Measurements from ENCODE around the gene SLC25A25.
A peak's percentile ranks its signal among the peaks of the same experiment; 100 is the strongest.

The SLC25A25 gene

DNA sequence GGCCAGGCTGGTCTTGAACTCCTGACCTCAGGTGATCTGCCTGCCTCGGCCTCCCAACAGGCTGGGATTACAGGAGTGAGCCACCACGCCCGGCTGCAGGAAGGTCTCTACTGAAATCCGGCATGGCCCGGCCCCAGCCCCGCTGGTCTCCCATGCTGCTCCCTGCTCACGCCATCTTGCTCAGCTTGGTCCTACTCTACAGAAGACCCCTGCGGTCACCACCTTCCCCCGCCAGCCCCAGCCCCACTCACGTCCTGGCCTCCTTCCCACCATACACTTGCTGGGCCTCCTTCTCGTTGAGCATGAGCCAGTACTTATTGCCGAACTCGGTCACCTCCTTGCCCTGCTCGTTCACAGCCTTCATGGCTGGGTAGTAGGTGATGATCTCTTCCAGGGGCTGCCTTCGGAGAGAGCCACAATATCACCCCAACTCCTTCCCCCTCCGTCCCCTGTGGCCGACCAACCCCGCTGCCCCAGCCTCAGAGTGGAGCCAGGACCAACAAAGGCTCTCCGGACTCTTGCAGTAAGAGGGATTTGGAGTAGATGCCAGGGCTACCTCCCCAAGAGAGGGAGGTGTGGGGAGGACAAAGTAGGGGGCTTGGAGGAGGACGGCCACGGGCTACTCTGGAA lies 55.5 kb downstream of the SLC25A25 start:
- Histone ChIP-seq H3K4me3 (ENCODE audit: low read depth in 1 of 2, low read length in 1 of 2) (no peak overlapping the region), H3K27me3 (no peaks in the 10 kb centered on the region), H3K36me3 (peaks cover 37% of the 10 kb centered on the region), H3K4me1 (ENCODE audit: control insufficient read depth in 1 of 2, insufficient read depth in 1 of 2, low read depth in 1 of 2, low read length in 1 of 2) (peaks cover 31 to 34% of the 10 kb centered on the region in 2 experiments), H3K9me3 (no peaks in the 10 kb centered on the region), H3K27ac (no peak overlapping the region)
- TF ChIP-seq, protein P1, sequence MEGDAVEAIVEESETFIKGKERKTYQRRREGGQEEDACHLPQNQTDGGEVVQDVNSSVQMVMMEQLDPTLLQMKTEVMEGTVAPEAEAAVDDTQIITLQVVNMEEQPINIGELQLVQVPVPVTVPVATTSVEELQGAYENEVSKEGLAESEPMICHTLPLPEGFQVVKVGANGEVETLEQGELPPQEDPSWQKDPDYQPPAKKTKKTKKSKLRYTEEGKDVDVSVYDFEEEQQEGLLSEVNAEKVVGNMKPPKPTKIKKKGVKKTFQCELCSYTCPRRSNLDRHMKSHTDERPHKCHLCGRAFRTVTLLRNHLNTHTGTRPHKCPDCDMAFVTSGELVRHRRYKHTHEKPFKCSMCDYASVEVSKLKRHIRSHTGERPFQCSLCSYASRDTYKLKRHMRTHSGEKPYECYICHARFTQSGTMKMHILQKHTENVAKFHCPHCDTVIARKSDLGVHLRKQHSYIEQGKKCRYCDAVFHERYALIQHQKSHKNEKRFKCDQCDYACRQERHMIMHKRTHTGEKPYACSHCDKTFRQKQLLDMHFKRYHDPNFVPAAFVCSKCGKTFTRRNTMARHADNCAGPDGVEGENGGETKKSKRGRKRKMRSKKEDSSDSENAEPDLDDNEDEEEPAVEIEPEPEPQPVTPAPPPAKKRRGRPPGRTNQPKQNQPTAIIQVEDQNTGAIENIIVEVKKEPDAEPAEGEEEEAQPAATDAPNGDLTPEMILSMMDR (IDR thresholded peaks at IDR 0.05), result no peak

DNA sequence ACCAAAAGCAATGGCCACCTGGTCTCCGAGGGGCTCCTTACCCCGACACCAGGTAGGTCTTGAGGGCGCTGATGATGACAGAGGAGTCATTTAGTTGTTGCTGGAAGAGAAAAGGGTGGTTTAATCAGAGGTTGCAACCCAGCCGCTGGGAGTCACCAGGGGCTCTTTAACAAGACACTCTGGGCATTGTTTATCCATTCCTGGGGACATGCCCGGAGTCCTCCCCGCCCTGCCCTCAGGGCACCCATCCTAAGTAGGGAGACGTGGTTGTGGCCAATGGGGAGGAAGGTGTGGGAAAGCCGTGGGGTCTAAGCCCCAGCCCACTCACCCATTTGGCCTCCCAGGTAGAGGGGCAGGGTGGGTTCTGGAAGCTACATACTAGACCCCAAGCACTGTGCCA lies 56.4 kb downstream of the SLC25A25 start:
- Histone ChIP-seq H3K9me3 (no peaks in the 10 kb centered on the region), H3K4me3 (ENCODE audit: low read depth in 1 of 2, low read length in 1 of 2) (no peak overlapping the region), H3K27me3 (no peaks in the 10 kb centered on the region), H3K4me1 (ENCODE audit: control insufficient read depth in 1 of 2, insufficient read depth in 1 of 2, low read depth in 1 of 2, low read length in 1 of 2) (peaks cover 39 to 43% of the 10 kb centered on the region in 2 experiments), H3K36me3 (peaks cover 37% of the 10 kb centered on the region), H3K27ac (peak overlapping the region; percentile 42)
- TF ChIP-seq, protein P1 (IDR thresholded peaks at IDR 0.05), result no peak

DNA sequence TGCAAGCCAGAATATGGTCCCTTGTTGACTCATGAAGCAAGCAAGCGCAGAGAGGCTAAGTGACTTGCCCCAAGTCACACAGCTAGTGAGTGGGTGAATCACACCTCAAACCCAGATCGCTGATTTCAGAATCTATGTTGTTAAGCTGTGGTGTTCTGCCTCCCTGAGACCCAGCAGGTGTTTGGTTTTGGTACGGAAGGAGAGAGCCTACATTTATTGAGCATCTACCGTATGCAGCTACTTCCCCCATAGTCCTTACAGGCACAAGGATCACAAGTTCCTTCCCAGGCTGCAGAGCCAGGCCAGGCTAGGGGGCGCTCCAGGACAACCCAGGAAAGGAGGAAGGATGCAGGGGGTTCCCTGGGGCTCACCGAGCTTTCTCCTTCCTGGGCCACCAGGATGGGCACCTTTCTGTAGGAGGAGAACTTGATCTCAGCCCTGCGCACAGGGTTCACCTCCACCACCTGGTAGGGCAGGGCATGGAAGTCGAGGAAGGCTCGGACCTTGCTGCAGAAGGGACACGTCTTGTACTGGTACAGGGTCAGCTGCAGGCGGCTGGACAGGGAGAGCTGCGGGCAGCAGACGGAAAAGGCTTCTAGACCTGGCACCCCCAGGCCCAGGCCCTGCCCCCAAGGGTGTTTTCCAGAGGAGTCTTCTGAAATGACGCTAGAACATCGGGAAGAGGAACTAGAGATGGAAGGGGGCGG lies 57.0 kb downstream of the SLC25A25 start:
- peaks cover 37% of the 10 kb centered on the region for H3K36me3 ChIP-seq
- H3K4me1 ChIP-seq (ENCODE audit: control insufficient read depth in 1 of 2, insufficient read depth in 1 of 2, low read depth in 1 of 2, low read length in 1 of 2), result peaks cover 44 to 47% of the 10 kb centered on the region in 2 experiments
- H3K27me3 ChIP-seq, result no peaks in the 10 kb centered on the region
- H3K27ac ChIP-seq, result peak overlapping the region; percentile 42
- H3K9me3 ChIP-seq, result no peaks in the 10 kb centered on the region
- TF ChIP-seq, protein P1 (IDR thresholded peaks at IDR 0.05), result peak; percentile 49
- peak overlapping the region; percentile 17 to 36 for H3K4me3 ChIP-seq (ENCODE audit: low read depth in 1 of 2, low read length in 1 of 2)

DNA sequence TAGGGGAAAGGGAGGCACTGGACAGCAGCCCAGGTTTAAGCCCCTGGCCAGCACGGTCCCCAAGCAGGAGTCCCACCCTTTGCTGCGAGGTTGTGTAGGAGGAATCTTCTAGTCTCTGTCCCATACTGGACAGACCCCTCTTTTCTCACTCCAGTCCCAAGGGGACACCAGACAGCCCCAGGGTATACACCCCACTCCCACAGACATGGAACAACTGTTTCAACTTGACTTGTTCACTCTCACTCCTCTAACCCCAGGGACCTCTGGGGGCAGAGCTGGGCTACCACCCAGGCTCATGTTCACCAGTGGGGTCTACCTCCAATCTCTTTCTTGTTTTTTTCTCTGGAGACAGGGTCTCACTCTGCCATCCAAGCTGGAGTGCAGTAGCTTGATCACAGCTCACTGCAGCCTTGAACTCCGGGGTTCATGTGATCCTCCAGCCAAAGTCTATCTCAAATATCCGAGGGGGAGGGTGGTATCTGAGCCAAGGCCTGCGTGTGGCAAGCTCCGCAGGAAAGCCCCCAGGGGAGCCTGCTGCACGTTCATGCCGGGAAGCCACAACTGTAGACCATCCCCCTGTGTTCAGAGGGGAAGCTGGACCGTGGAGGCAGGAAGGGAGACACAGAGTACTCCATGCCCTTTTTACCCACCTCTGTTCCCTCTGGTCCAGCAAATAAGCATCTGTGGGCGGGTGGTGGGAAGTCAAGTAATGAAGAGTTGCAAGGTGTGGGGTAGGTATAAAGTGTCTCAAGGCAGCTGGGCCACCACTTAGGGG lies 57.7 kb downstream of the SLC25A25 start:
- peak overlapping the region; percentile 17 to 36 for H3K4me3 ChIP-seq (ENCODE audit: low read depth in 1 of 2, low read length in 1 of 2)
- TF ChIP-seq, protein P1 (IDR thresholded peaks at IDR 0.05), result no peak

DNA sequence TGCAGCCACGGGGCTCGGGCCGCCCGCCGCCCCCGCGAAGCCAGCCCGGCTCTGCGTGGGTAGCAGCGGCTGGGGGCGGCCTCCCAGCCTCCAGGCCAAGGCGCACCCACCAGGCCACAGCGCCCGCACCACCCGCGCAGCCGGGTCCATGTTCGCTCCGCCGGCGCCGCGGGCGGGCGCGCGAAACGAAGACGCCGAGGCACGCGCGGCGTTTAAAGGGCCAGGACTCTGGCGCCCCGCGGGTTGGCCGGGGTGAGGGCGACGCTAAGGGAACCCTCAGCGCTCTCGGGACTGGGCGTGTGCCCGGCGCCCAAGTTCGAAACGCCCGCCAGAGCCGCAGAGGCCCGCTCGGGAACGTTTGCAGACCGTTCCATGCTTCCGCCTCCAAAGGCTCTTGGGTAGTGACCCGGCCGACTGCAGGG lies 59.5 kb downstream of the SLC25A25 start, which contains the start of gene PTGES2:
TSS of gene PTGES2 (minus strand) at position 162 of the 422 bp plus-strand sequence. CDS start at position 150, 12 bp downstream.
- H3K9me3 ChIP-seq, result no peaks in the 10 kb centered on the region
- peak within 1 kb of the TSS; percentile 94 to 96 for H3K4me3 ChIP-seq (ENCODE audit: low read depth in 1 of 2, low read length in 1 of 2)
- peaks cover 12% of the 10 kb centered on the region for H3K36me3 ChIP-seq
- H3K27ac ChIP-seq, result peak within 1 kb of the TSS; percentile 91
- peaks cover 49 to 59% of the 10 kb centered on the region in 2 experiments for H3K4me1 ChIP-seq (ENCODE audit: control insufficient read depth in 1 of 2, insufficient read depth in 1 of 2, low read depth in 1 of 2, low read length in 1 of 2)
- H3K27me3 ChIP-seq, result no peaks in the 10 kb centered on the region
- TF ChIP-seq, protein P1 (IDR thresholded peaks at IDR 0.05), result no peak

More for the DNA sequence above, 57.7 kb downstream of the SLC25A25 start:
- Histone ChIP-seq H3K9me3 (no peaks in the 10 kb centered on the region), H3K4me1 (ENCODE audit: control insufficient read depth in 1 of 2, insufficient read depth in 1 of 2, low read depth in 1 of 2, low read length in 1 of 2) (peaks cover 49 to 54% of the 10 kb centered on the region in 2 experiments), H3K27ac (peak overlapping the region; percentile 42), H3K36me3 (peaks cover 30% of the 10 kb centered on the region), H3K27me3 (no peaks in the 10 kb centered on the region)

Data from neutrophil (primary cell).